ENCODE measurements around the gene GGPS1.
A peak's percentile ranks its signal among the peaks of the same experiment; 100 is the strongest.

GGPS1 gene

DNA sequence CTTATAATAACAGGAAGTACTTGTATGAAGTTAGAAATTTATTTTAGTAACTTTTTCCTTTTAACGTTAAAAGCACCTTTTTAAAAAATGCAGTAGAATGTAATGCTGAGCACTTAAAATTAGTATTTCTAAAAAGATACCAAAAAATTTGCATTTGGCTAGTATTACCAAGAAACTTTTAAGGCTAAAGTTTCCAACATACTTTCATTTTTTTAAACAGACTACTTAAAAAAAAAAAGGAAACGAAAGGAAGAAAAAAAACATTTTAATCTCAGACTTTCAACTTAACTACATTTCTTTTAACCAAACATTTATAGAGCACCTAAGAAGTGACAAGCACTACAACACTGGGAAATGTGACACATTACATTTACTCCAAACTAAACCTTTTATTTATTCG, 3.2 kb upstream of the GGPS1 start:
- TF ChIP-seq SIN3A (IDR thresholded peaks at IDR 0.05; ENCODE audit: borderline replicate concordance, insufficient read depth, low read length) (no peak), TAF1 (IDR thresholded peaks at IDR 0.05; ENCODE audit: borderline replicate concordance, insufficient read depth, low read length) (no peak), FOXP2 (optimal IDR thresholded peaks at IDR 0.05; ENCODE audit: borderline replicate concordance, extremely low read depth, extremely low read length, insufficient read depth) (no peak), POLR2AphosphoS5 (IDR thresholded peaks at IDR 0.05; ENCODE audit: low read depth, low read length) (no peak)
- TF ChIP-seq, protein P1, sequence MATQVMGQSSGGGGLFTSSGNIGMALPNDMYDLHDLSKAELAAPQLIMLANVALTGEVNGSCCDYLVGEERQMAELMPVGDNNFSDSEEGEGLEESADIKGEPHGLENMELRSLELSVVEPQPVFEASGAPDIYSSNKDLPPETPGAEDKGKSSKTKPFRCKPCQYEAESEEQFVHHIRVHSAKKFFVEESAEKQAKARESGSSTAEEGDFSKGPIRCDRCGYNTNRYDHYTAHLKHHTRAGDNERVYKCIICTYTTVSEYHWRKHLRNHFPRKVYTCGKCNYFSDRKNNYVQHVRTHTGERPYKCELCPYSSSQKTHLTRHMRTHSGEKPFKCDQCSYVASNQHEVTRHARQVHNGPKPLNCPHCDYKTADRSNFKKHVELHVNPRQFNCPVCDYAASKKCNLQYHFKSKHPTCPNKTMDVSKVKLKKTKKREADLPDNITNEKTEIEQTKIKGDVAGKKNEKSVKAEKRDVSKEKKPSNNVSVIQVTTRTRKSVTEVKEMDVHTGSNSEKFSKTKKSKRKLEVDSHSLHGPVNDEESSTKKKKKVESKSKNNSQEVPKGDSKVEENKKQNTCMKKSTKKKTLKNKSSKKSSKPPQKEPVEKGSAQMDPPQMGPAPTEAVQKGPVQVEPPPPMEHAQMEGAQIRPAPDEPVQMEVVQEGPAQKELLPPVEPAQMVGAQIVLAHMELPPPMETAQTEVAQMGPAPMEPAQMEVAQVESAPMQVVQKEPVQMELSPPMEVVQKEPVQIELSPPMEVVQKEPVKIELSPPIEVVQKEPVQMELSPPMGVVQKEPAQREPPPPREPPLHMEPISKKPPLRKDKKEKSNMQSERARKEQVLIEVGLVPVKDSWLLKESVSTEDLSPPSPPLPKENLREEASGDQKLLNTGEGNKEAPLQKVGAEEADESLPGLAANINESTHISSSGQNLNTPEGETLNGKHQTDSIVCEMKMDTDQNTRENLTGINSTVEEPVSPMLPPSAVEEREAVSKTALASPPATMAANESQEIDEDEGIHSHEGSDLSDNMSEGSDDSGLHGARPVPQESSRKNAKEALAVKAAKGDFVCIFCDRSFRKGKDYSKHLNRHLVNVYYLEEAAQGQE (IDR thresholded peaks at IDR 0.05; ENCODE audit: insufficient read depth in 1 of 2, low read depth in 2 of 2, low read length in 2 of 2): no peak

DNA sequence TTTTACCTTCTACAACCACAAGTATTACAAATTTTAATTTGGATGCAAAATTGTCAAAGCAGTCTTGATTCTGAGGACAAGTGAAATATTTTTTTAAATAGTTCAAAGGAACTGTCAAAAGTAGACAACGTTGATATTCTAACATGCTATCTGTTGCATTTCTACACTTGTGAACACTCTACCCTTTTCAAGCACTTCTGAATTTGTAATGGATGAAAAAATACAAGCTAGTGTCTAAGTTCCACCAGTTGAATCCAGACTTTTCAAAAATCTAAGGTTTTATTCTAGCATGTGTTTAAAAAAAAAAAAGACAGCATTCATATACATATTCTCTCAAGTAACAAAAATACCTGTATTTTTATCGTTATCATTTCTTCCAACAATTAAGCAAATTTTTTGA, 2.5 kb upstream of the GGPS1 start:
- TF ChIP-seq POLR2AphosphoS5 (IDR thresholded peaks at IDR 0.05; ENCODE audit: low read depth, low read length) (no peak), TAF1 (IDR thresholded peaks at IDR 0.05; ENCODE audit: borderline replicate concordance, insufficient read depth, low read length) (no peak), FOXP2 (optimal IDR thresholded peaks at IDR 0.05; ENCODE audit: borderline replicate concordance, extremely low read depth, extremely low read length, insufficient read depth) (no peak), SIN3A (IDR thresholded peaks at IDR 0.05; ENCODE audit: borderline replicate concordance, insufficient read depth, low read length) (no peak)
- TF ChIP-seq, protein P1 (IDR thresholded peaks at IDR 0.05; ENCODE audit: insufficient read depth in 1 of 2, low read depth in 2 of 2, low read length in 2 of 2): no peak

DNA sequence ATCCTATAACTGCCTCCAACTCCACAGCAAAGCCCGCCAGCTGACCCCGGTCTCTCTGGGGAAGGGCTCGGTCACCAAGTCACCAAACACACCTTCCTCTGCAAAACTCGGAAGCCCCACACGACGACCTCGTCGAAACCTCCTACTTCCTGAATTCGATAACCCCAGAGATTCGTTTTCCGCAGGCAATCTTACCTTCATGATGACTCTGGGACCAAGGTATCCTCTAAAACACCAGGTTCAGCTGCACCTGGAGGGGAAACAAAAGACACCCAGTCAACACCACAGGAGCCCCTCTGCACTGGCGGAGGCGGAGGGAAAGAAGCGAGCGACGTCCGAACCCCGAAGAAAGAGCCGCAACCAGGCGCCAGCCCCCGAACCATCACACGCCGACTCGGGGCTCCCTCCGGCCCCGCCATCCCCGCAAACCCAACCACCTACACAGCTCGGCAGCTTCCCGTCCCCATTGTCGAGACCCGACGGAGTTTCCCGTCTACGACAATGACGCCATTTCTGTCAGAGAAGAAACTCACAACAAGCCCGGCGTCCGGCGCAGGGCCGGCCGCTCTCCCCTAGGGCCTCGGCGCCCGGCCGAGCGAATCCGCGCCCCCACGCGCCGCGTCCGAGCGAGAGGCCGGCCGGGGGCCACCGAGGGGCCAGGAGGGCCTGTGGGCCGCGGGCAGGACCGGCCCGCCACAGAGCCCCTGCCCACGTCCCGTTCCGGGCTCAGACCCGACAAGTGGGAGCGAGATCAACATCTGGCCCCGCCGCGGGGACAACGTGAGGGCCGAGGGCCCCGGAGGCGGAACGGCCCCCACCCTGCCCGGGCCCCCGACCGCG, 1.4 kb upstream of the GGPS1 start:
- TF ChIP-seq POLR2AphosphoS5 (IDR thresholded peaks at IDR 0.05; ENCODE audit: low read depth, low read length): no peak
- TF ChIP-seq SIN3A (IDR thresholded peaks at IDR 0.05; ENCODE audit: borderline replicate concordance, insufficient read depth, low read length): peak; percentile 71; the same call in 1 of the 2 replicates
- TF ChIP-seq, protein P1 (IDR thresholded peaks at IDR 0.05; ENCODE audit: insufficient read depth in 1 of 2, low read depth in 2 of 2, low read length in 2 of 2): no peak

DNA sequence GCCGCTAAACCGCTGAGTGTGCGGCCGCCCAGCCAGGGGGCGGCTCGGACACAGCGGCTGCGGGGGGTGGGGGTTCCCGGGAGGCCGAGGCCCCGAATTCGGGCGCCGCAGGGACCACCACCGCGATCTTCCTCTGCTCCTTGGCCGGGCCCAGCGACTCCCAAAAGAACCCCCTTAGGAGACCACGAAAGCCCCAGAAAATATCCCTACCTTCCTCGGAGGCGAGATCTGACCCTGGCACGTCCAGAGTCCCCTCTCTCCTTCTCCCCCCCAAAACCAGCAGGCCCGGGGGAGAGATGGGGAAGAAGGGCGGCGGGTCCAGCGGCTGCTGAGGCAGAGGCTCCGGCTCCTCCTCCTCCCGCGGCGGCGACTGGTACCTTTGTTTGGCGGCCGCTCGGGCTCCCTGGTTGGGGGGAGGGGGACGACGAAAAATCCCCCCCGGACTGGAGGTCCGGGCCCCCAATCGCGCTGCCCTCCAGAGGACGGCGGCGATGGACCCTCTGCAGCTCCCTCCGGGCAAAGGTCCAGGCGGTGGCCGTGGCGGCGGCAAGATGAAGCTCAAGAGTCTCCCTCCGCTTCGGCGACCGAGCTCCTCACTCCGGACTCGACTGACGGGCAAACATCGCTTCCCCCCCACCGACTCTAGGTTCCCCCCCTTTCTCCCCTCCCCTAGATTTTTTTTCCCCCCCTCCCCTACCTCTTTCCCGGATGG, 655 bp upstream of the GGPS1 start, which contains the start of gene ARID4B:
ARID4B (minus strand) TSS at position 621 of the 712 bp plus-strand sequence. CDS start 1,260 bp downstream, outside the sequence.
- TF ChIP-seq TAF1 (IDR thresholded peaks at IDR 0.05; ENCODE audit: borderline replicate concordance, insufficient read depth, low read length) (peak; percentile 89), SIN3A (IDR thresholded peaks at IDR 0.05; ENCODE audit: borderline replicate concordance, insufficient read depth, low read length) (no peak; the same call in 1 of the 2 replicates), FOXP2 (optimal IDR thresholded peaks at IDR 0.05; ENCODE audit: borderline replicate concordance, extremely low read depth, extremely low read length, insufficient read depth) (no peak)
- TF ChIP-seq, protein P1 (IDR thresholded peaks at IDR 0.05; ENCODE audit: insufficient read depth in 1 of 2, low read depth in 2 of 2, low read length in 2 of 2): 0 out of 4 replicates have a peak, but pooled peaks of 1 of the 2 experiments have one; percentile 15

Measured in PFSK-1 (cell line).